Bone marrow (tissue), 2 donors: ENCODE data around the gene RASSF4.
A peak's percentile ranks its signal among the peaks of the same experiment; 100 is the strongest.

ENCODE experiments used
- DNase-seq, 2 donors: peaks; one replicate each; lab custom pipeline; 2025; lab: John Stamatoyannopoulos, UW

The RASSF4 gene

DNA sequence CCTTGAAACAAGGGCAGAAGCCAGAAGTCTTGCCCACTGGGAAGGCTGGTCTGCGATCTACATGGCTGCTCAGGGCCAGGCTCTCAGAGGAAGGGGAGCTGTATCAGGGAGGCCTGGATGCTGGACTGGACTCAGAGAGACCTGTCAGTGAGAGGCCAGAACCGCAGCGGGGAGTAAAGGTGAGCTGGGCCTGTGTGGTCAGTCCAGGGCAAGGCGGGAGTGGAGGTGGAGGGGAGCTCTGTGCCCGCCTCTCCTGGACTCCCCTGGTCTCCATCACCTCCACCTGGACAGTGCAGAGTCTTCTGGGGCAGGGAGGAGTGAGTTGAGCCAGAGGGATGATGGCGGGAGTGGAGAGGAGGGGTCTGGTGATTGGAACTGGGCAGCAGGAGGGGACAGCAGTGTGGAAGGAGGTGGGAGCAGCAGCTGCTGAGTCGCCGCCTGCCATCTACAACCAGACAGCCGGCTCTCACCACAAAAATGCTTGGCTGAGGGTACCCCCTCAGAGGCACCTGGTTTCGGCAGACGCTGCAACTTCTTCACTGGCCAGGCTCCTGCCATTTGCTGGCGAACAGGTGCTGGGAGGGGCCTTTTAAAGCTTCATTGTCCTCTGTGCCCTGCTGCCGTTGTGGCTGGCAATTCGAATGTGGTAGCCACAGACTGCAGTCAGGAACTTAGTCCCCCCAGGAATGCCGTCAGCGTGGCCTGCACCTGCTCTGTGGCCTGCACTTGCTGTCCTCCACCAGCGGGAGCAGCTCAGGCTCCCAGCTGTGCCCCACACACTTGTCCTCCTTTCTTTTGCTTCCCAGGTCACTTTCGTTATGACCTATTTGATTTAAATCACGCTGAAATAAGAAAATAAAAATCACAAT lies 3.5 kb downstream of the RASSF4 start:
- no peak for DNase-seq

GRCh38 chr10:44963772-44964633 lies 4.4 kb downstream of the RASSF4 start:
- DNase-seq, result no peak

DNA sequence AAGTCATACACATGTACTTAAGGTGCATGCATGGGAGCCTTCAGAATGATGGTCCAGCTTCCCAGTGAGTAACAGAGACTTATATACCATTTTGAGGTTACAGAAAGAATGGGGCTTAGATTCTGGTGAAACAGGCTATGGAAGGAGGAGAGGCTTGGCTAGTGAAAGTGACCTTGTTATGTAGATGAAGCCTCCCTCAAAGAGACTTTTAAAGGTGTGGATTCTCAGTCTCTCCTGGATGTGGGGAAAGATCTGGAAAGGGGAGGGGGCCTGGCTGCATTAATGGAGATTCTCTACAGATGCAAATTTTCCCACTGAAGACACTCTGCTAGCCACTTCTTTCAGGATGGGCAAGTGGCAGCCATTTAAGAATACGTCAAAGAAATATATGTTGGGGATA lies 5.5 kb downstream of the RASSF4 start:
- no peak for DNase-seq

DNA sequence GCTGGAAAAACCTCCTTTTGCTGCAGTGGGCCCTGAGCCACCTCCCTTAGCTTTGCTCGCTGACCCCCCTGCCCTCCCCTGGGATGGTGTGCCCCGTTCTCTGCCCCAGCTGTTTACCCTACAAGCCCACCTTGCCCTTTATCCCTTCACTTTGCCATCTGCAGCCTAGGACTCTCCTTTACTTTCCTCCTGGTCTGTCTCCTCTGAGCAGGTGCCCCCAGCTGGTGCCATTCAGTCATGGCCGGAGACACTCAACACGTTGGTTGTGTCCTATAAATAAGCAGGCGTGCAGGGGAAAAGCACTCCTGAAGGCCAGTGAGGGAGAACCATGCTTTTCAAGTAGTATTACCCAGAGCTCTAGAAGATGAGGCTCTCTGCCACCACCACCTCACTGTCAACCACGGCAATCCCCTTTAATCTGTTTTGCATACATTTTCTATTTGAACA lies 6.1 kb downstream of the RASSF4 start:
- no peak for DNase-seq

DNA sequence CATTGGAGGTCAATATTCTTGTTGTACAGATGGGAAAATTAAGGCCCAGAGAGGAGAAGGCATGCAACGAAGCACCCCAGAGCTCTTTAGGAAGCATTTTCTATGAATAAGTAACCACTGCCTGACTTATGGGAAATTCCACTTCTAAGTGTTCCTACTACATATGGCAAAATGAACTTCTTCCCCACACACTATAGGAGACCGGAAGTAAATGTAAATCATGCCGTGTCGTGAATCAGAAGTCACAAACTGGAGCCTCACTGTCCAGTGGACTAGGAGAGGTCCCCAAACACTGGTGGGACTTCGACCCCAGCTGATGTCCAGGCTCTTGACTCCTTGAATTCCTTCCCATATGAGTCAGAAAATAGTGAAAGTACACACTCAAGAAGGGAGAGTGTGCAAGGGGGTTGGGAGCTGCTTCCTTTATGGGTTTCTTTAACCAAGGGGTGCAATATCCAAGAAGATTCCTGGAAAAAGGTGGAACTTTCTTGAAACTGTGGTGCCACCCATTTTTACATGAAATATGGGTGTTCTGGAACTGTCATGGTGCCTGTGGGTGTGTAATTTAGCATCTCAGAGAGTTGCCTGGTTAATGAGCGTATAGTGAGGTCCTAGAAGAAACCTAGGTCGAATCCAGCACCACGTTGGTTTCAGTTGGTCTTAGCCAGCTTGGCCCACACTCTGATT lies 6.7 kb downstream of the RASSF4 start:
- DNase-seq, result no peak

- no peak for DNase-seq
These were observed 7.4 kb downstream of the RASSF4 start for GRCh38 chr10:44966816-44967509.

DNA sequence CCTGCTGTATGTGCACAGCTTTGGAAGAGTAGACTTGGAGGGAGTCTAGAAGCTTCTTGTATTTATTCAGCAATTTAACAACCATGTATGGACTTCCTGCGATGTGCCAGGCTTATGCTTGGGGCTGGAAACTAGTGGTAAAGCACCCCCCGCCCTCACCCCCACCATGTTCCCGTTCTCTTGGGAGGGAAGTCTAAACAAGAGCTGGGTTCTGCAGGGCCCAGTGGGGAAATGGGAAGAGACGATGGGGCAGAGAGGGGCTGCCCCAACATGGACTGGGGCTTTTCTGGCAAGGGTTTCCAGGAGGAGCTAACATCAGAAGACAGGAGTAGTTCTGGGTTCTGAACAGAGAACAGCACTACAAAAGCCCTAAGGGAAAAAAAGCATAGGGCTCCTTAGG lies 8.0 kb downstream of the RASSF4 start:
- no peak for DNase-seq

DNA sequence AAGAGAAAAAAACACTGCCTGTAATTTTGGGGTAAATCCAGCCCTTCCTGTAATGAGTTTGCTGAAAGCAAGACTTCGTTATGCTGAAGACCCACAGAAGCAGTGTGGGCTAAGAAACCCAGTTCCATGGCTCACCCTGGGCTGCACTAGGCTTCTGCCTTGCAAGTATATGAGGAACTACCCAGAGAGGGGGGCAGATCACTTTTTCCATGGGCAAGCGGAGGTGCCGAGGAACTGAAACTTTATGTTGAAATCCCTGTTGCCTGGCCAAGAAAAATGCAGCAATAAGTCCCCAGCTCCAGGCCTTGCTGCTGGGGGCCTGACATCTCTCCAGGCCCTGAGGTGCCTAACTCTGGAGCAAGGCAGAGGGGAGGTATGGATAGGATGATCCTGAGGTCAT lies 8.5 kb downstream of the RASSF4 start:
- DNase-seq, result peak; percentile 43 to 58

DNA sequence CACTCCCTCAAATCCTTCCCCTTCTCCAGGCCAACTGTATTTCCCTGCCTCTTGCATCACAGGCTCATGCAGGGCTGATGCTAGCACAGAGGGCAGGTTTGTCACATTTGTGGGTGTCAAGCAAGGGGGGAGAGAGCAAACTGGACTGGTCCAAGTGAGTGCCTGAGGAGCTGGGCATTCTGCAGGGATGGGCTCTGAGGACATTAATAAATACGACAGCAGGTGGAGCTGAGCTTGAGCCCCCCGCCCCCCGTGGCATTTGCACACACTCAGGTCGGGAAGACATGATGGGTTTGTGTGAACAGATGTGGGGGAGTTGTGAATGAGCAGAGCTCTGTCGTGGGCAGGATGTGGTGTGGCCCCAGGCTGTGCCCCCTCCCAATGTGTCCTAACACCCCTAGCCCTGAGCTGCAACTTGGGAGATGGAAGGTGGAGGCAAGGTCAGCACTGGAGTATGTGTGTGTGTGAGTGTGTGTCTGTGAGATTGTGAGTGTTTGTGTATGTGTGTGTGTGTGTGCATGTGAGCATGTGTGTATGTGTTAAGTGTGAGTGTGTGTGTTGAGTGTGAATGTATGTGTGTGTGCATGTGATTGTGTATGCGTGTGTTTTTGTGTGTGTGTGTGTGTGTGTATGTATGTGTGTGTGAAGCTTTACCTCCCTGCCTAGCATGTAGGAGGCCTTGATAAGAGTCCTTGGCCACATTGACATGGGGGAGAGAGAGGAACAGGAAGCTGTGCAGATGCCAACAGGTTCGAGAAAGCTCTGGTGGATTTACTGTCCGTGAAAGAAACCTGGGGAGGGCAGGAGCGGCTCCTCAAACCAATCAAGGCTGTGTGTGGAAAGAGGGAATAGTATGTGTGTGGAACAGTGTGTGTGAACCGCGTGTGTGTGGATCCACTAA lies 9.1 kb downstream of the RASSF4 start:
- no peak for DNase-seq

GRCh38 chr10:44969854-44970253 lies 10.3 kb downstream of the RASSF4 start:
- DNase-seq, result no peak

DNA sequence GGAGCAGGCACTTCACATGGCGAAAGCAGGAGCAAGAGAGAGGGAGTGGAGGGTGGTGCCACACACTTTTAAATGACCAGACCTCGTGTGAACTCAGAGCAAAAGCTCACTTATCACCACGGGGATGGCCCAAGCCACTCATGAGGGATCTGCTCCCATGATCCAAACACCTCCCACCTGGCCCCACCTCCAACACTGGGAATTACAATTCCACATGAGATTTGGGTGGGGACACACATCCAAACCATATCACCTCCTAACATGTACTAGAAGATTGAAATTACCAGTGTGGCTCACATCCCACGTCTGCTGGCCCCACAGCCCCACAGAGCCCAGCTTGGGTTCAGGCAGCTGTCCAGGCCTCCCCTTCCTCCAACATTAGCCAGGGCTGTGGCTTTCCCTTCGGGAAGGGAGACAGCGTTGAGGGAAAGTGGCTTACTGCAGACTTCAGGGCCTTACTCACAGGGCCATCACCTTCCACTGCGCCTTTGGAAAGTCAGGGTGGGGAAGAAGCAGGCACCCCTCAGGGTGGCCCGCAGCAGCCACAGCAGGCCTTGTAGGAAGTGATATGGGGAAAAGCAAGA lies 11.3 kb downstream of the RASSF4 start:
- DNase-seq, result no peak

DNA sequence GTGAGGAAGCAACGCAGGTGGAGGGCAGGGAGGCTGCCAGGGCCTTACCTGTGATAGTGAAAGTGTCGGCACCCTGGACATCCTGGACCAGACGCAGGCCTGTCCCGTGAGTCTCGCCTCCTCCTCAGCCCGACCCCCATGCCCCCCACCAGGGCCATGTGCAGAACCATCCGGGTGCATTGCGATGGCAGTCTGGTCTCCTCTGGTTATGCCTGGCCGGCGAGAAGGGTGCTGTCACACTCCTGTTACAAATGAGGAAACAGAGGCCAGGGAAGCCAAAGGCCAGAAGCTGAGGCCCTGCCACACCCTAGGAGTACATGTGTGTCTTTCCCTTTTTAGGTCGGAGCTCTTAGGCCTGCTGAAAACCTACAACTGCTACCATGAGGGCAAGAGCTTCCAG lies 11.8 kb downstream of the RASSF4 start:
- DNase-seq, result no peak

DNA sequence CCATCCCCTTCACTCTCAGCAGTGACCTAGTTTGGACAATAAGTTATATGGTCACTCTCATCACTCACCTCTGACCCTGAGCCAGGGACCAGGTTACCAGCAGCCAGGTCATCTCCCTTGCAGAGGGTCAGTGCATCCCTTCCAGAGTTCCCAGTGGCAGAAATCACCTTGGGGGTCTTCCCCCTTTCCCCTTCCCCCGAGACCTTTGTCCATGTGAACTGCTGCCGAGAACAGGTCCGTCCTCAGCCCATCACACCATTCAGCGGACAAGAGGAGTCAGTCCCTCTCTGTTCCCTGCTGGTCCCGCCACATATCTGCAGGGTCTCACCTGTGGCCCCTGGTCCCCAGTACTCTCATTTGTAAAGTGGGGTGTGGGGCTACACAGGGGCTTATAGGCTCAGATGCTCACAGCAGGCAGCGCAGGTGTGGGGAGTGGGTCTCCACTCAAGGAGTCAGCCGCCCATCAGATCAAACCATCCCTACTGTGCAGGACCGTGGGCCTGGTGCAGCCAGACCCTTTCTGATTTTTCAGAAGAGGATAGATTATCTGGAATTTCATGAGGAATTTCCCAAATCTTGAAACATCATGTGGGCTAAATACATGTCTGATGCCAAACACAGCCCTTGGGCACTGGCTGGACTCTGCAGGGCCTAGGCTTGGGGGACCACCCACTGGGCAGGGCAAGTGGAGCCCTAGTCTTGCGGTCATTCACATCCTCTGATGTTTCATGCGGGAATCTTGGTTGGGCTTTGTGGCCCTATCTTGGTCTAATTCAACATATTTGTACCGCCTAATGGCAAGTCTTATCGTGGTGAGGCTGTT lies 12.5 kb downstream of the RASSF4 start:
- no peak for DNase-seq

GRCh38 chr10:44972874-44973306 lies 13.3 kb downstream of the RASSF4 start:
- no peak for DNase-seq

DNA sequence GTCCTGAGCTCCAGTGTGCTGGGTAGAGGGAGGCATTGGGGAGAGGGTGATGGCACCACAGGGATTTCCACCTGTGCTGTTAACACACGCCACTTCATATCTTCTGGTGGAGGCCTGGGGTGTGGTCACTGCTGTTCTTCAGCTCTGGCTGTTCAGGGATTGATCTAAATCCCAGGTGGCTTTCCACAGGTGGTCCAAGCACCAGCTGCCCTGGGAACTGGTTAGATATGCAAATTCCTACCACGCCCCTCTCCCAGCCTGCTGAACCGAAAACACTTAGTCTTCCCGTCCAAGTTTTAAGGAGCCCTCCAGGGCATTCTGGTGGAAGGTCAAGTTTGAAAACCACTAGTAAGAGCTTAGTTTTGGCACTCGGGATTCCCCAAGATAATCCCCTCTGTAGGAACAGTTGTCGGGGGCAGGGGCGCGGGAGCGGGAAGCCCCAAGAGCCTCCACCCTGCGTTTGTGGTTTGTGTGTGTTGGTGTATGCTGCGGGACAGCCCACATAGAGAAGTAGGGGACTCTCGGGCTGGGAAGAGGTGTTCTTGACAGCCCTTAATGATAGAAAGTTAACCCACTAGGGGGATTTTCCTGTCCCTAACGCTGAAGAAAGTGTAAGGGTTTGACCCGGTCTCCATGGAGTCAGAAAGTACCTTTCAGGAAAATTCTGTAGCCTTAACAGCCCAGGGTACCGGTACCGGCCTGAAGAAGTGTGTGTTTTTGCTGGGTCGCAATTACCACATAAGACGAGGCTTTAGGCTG lies 13.9 kb downstream of the RASSF4 start:
- DNase-seq, result no peak

GRCh38 chr10:44974082-44974627 lies 14.6 kb downstream of the RASSF4 start:
- no peak for DNase-seq

- peak; percentile 30 to 44 for DNase-seq
These were observed 15.2 kb downstream of the RASSF4 start for GRCh38 chr10:44974628-44975430.
